HG02973 (cell line): ENCODE measurements around the gene DERL3.

Source experiments
- ATAC-seq: cut with Tn5 transposase; IDR thresholded peaks from one replicate; pipeline ENCODE4 v1.9.1; 2021; ENCODE audit warnings: moderate library complexity; ENCODE audit not compliant: unreplicated experiment

Gene DERL3

GRCh38 chr22:23847991-23848864 is 9.4 kb upstream of the DERL3 start:
- no peak for ATAC-seq

- ATAC-seq: no peak
These were observed 8.6 kb upstream of the DERL3 start for GRCh38 chr22:23847310-23847920.

GRCh38 chr22:23846081-23846469 is 7.3 kb upstream of the DERL3 start:
- no peak for ATAC-seq

- ATAC-seq: no peak
These were observed 6.7 kb upstream of the DERL3 start for GRCh38 chr22:23845265-23846080.

GRCh38 chr22:23844739-23845202 is 6.0 kb upstream of the DERL3 start:
- no peak for ATAC-seq

GRCh38 chr22:23842599-23842998 is 3.8 kb upstream of the DERL3 start:
- ATAC-seq: no peak

- ATAC-seq: no peak
These were observed 3.1 kb upstream of the DERL3 start for GRCh38 chr22:23841736-23842445.

GRCh38 chr22:23841292-23841691 is 2.5 kb upstream of the DERL3 start:
- no peak for ATAC-seq

GRCh38 chr22:23840026-23840425 is 1.2 kb upstream of the DERL3 start:
- ATAC-seq: no peak

- no peak for ATAC-seq
These were observed 710 bp downstream of the DERL3 start for GRCh38 chr22:23837911-23838680.

GRCh38 chr22:23837496-23837859 is 1.3 kb downstream of the DERL3 start:
- no peak for ATAC-seq

GRCh38 chr22:23836692-23837495 is 1.9 kb downstream of the DERL3 start:
- no peak for ATAC-seq

GRCh38 chr22:23836281-23836680 is 2.5 kb downstream of the DERL3 start:
- no peak for ATAC-seq

- ATAC-seq: no peak
These were observed 3.2 kb downstream of the DERL3 start for GRCh38 chr22:23835484-23836144.

- ATAC-seq: no peak
These were observed 3.9 kb downstream of the DERL3 start for GRCh38 chr22:23834793-23835483.

GRCh38 chr22:23834406-23834792 is 4.4 kb downstream of the DERL3 start:
- ATAC-seq: no peak

- no peak for ATAC-seq
These were observed 4.9 kb downstream of the DERL3 start for GRCh38 chr22:23833911-23834317.

- no peak for ATAC-seq
These were observed 5.6 kb downstream of the DERL3 start for GRCh38 chr22:23833017-23833751.
